Stimulated activated CD4-positive, alpha-beta T cell treated with anti-CD3 and anti-CD28 coated beads, Interleukin-15, amount 100 ng/mL, for 48 hours (primary cell): ENCODE data around the gene P2RY8.
"Not testable (repeated sequence)": the region's sequence is repeated elsewhere in the genome, so short reads cannot be mapped to it uniquely, and the experiment has no call there.

Experiments used
- DNase-seq, 2 donors: peaks; one replicate each; pipeline ENCODE4 v3.0.0-alpha.2; 2020; ENCODE audit warnings: low read depth in 2 of 2

P2RY8 gene

GRCh38 chrX:1444561-1445500, 92.2 kb downstream of the P2RY8 start:
- no peak for DNase-seq

- no peak for DNase-seq
Observed at GRCh38 chrX:1443496-1444075, 93.4 kb downstream of the P2RY8 start.

DNA sequence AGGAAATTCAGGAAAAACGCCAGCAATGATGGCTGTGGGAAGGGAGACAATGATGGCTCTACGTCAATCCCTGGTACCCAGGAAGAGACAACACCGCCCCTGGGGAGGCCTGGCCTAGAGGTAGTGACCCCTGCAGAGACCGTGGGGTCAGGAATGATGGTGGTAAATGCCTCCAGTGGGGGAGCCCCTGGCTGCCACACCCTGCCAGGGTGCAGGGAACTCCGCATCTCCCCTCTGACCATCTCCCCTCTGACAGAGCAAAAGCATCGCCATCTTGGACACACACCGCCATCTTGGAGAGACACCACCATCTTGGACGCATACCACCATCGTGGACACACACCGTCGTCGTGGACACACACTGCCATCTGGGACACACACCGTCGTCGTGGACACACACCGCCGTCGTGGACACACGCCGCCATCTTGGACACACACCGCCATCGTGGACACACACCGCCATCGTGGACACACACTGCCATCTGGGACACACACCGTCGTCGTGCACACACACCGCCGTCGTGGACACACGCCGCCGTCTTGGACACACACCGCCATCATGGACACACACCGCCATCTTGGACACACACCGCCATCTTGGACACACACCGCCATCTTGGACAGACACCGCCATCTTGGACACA, 94.1 kb downstream of the P2RY8 start:
- no peak for DNase-seq

DNA sequence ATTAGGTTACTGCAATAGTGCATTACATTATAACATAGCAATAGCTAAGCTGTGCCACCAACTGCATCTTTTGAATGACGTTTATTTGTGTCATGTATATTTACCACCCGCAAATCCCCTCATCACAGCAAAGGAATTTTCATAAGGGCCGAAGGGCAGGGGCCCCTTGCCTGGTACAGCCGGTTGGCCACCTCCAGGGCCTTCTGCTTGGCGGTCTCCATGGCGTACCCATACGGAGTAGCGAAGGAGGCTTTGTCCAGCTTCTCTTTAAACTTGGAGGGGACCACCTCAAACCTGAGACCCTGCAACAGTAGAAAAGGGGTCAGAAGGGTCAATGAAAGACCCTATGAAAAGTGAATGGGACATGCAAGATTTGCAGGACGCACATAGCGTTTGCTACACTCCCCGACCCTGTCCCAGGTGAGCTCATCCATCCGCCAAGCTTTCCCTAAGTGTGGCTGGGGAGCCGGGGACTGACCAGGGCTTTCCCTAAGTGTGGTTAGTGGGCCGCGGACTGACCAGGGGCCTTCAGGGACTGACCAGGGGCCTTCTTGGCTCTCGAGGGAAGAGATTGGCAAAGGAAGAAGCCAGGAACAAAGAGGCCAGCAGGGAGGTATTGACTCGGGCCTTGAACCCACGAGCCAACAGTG, 94.8 kb downstream of the P2RY8 start:
- no peak for DNase-seq

- DNase-seq, result no peak
Observed at GRCh38 chrX:1440506-1440905, 96.5 kb downstream of the P2RY8 start.

- no peak for DNase-seq
Observed at GRCh38 chrX:1435241-1435895, 101.6 kb downstream of the P2RY8 start.

DNA sequence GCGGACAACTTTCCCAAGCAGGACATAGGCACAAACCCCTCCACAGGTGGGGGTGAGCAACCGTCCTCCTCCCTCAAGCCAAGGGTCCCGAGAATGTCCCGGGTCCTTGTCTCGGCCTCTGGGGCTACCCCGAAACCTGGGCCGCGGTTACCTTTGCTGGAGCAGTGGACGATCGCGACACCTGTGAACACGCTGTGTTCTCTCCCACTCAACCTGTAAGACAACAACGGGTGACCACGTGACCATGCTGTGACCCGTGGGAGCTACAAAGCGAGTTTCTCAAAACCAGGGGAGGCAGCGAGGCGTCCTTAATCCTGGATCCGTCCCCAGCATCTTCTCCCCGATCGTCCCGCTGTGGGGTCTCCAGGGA, 102.1 kb downstream of the P2RY8 start:
- no peak for DNase-seq

- no peak for DNase-seq
Observed at GRCh38 chrX:1433646-1434357, 103.2 kb downstream of the P2RY8 start.

DNA sequence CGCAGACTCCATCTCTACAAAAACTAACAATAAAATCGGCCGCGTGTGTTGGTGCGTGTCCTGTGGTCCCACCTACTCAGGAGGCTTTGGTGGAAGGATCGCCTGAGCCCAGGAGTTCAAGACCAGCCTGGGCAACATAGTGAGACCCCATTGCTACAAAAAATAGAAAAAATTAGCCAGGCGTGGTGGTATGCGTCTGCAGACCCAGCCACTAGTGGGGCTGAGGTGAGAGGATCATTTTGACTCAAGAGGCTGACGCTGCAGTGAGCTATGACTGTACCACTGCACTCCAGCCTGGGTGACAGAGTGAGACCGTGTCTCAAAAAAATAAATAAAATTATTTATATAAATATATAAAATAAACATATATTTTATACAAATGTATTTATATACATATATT, 106.5 kb downstream of the P2RY8 start:
- no peak for DNase-seq

- no peak for DNase-seq
Observed at GRCh38 chrX:1427756-1428155, 109.2 kb downstream of the P2RY8 start.

DNA sequence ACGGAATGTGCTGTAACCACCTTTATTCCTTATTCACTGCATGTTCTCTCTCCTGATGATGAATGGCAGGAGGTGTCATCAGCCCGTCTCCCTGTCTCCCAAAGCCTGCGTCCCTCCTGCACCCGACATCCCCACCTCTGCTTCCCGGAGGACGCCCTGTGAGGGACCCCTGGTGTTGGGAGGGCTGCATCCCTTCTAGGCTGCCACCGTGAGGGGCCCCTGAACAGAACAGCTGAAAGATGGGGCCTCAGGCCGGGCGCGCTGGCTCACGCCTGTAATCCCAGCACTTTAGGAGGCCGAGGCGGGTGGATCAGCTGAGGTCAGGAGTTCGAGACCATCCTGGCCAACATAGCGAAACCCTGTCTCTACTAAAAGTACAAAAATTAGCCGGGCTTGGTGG, 110.7 kb downstream of the P2RY8 start:
- DNase-seq, result not testable (repeated sequence)

- no peak for DNase-seq
Observed at GRCh38 chrX:1425381-1425780, 111.6 kb downstream of the P2RY8 start.

DNA sequence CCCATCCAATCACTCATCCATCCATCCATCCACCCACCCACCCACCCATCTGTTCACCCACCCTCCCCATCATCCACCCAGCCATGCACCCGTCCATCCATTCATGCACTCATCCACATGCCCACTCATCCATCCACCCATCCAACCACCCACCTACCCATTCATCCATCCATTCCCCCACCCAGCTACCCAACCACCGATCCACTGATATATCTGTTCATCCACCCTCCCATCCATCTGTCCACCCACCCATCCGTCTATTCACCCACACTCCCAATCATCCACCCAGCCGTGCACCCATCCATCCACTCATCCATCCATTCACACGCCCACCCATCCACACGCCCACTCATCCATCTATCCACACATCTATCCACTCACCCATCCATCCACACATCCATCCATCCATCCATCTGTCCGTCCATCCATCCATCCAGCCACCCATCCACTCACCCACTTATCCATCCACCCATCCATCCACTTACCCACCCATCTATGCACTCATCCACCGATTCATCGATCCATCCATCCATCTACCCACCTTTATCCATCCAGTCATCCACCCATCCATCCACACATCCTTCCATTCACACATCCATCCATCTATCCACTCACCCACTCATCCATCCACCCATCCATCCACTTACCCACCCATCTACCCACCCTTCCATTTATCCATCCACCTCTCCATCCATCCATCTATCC, 112.7 kb downstream of the P2RY8 start:
- DNase-seq, result no peak

- no peak for DNase-seq
Observed at GRCh38 chrX:1423215-1423614, 113.8 kb downstream of the P2RY8 start.

DNA sequence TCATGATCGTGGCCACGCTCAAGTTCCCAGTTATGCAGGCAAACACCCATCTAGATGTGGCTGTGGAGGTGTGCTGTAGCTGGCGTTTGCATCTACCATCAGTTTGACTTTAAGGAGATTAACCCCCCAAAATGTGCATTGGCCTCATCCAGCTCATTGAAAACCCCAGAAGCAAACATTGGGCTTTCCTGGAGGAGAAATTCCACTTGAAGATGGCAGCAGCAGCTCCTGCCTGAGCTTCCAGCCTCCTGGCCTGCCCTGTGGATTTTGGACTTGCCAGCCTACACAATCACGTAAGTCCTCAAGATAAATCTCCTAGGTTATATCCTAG, 114.9 kb downstream of the P2RY8 start:
- DNase-seq, result no peak

GRCh38 chrX:1421433-1422134, 115.4 kb downstream of the P2RY8 start:
- no peak for DNase-seq

DNA sequence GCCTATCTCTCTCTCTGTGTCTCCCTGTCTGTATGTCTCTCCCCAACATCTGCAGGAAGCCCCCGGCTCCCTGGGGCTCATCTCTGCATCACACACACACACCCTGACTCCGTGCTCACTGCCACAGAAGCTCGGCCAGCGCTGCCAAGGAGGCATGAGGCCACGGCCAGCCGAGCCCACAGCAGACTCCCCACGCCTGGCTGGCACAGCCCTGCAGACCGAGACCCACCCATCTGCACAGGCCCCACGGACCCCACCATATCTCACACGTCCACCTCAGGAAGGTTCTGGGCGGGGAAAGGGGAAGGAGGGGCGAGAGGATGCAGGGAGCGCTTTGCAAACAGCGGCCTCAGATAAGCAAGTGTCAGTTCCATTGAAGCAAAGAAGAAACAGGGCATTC, 116.6 kb downstream of the P2RY8 start:
- no peak for DNase-seq

DNA sequence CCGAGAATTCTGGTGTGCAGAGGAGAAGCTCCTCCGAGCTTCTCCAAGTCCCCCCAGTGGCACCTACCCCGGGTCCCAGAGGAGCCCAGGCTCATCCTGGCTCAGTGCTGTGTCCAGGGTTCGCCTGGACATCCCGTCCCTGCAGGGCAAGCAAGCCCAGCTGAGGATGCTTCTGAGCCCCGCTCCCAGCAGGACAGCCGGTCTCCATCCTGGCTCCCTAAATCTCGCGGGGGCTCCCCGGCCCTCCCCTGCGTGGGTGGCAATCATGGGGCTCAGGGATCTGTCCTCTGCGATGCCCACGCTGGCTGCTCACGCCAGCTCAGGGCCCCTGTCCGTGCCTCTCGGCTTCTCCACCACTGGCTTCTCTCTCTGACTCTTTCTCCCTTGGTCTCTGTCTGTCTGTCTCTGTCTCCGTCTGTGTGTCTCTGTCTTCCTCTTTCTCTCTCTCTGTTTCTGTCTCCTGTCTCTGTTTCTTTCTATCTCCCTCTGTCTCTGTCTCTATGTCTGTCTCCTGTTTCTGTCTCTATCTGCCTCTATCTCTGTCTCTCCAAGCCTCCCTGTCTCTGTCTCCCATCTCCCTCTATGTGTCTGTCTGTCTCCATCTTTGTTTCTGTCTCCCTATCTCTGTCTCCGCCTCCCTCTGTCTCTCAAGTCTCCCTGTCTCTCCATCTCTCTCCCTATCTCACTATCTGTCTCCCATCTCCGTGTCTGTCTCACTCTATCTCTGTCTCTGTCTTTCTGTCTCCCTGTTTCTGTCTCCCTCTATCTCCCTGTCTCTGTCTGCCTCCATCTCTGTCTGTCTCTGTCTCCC, 117.2 kb downstream of the P2RY8 start:
- no peak for DNase-seq

DNA sequence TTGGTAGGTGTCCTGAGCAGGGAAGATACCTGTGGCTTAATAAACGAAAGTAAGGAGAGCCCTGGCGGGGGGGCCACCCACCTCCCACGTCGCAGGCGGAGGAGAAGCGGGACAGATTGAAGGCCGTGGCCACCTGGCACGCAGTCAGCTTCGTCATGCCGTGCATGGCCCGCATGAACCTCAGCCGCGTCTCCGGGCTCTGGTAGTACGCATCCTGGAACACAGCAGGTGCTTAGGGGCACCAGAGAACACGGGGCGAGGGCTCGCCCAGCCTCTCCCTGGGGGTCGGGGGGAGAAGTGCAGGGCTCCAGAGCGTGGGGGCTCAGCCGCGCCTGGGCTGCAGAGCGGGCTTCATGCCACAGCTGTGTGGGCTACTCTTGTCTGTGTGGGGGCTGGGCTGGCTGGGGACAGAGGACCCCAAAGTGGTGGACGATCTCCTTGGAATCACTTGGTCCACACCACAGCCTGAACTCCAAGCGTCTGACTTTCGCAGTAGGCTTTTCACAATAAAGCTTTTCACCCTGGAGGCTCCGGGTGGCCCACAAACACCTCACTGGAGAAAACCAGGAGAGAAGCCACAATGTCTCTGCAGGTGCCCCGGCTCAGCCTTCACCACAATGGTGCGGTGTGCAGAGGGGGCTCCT, 118.0 kb downstream of the P2RY8 start:
- no peak for DNase-seq
